Stimulated activated CD4-positive, alpha-beta T cell treated with anti-CD3 and anti-CD28 coated beads, Interleukin-12 subunit alpha, Interleukin-12 subunit beta, amount 100 ng/mL, for 48 hours (primary cell): ENCODE measurements around the gene RET.

Experiments
- DNase-seq, 3 donors: peaks; one replicate each; pipeline ENCODE4 v3.0.0-alpha.2; 2020; ENCODE audit warnings: low read depth in 2 of 3, low spot score in 1 of 3

RET gene

DNA sequence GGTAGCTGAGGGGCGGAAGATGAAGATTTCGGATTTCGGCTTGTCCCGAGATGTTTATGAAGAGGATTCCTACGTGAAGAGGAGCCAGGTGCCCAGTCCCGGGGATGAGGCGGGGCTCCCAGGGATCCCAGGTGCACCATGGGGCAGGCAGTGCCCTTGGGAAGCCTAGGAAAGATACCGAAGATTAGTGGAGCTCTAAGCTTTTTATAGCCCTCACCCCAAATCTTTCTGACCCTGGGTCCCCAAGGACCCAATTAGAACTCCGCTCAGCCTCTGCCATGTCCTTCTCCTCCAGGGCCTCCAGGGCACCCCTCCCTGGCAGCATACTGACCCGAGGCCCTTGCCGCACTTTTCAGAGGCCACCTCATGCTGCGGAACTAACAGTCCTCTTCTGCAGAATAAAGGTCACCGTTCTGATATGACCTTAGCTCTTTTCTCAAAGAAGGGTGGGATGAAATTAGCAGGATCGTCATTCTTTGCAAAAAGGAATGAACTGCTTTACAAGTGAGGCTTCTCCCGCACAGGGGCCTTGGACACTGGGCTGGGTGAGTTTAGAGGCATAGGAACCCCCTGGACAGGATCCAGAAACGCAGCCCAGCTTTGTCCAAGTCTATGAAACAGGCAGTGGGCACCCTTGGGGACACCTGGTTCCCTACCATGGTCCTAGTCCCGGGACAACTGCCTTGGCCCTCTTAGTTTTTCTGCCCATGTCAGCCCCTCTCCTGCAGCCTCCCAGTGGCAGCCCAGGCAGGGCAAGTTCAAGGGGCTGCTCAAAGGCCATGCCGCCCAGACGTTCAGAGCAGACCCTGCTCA is 43.5 kb downstream of the RET start:
- no peak for DNase-seq

DNA sequence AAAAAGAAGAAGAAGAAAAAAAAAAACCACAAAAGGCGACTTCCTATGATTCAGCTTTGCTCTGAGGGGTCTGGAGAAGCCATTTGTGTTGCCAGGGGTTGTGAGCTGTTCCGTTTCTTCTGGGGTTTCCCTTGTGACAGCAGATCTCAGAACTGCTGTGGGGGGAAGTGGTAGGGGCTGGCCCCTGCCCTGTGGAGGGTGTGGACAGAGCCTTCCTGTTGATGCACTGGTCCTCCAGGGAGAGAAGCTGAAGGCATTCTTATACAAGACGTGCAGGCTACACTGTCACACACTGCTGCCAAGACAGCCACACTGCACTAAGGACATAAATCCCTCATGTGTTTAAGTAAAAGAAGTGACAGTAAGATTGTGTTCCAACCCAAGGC is 44.1 kb downstream of the RET start:
- DNase-seq, result peak; percentile 39 to 46 (median 44)

DNA sequence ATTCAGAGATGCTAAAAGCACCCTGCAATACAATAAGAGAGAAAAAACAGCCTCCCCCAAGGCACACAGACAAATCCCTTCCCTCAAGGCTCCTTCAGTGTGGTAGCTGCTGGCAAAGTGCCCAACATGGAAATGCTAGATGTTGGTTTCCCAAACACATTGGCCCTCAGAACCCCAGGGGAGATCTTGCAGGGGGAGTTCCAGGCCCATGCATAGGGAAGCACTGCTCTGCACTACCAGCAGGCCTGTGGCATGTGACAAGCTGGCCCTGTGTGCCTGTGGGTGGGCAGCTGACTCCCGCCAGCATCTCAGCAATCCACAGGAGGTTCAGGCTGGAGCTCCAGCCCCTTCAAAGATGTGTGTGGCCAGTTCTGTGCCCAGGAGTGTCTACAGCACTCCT is 44.6 kb downstream of the RET start:
- no peak for DNase-seq

DNA sequence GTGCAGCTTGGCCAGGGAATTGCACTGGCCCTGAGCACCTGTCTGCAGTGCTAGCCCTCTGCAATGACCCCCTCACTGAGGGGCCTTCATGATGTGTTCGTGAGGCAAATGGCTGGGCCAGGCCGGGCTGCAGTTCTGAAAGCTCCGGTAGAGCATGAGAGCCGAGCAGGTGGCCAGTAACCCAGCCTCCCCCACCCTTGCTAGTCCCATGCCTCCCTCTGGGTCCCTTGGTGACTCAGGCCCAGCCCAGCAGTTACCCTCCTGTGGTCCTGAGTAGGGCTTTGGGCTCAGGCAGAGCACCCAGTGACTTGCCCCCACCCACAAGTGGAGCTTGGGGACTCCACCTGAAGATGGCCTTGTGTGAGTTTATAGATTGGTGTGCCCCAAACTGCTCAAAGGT is 45.2 kb downstream of the RET start:
- DNase-seq, result no peak

DNA sequence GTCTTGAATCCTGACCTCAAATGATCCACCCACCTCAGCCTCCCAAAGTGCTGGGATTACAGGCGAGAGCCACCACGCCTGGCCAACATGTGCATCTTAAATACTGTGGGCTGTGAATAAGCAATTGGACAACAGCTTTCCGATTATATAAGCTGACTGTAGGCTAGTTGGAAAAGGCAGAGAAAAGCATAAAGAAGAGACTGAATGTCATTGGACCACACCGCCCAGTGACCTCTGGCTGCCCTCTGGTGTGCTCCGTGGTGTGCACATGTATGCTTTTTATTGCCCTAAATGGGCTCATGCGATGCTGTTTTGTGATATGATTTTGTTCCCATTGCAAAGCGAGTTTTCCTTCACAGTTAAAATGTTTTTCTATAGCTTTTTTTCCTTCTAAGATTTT is 46.0 kb downstream of the RET start:
- no peak for DNase-seq

DNA sequence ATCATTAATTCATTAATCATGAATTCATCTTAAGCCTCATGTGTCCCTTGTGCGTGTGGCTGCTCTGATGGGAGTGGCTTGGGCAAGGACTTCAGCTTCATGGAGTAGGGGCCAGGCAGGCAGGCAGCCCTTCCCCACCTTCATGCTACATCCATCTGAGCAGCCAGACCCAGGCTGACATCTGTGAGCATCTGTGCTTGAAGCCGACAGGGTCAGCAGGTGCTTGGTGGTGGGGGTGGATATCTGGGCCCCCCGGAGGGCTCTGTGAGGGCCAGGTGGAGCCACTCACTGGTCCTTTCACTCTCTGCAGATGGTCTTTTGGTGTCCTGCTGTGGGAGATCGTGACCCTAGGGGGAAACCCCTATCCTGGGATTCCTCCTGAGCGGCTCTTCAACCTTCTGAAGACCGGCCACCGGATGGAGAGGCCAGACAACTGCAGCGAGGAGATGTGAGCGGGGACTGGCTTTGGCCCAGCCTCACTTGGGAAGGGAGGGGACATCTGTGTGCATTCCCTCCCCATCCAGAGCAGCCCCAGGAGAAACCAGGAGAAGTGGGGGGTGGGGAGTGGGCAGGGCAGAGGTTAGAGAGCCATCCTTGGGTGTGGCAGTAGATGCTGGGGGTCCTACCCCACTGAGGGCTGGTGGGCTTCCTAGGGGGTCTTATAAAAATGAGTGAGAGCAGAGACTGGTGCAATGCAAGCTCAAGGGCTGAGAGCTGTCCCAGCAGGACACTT is 46.7 kb downstream of the RET start:
- no peak for DNase-seq

DNA sequence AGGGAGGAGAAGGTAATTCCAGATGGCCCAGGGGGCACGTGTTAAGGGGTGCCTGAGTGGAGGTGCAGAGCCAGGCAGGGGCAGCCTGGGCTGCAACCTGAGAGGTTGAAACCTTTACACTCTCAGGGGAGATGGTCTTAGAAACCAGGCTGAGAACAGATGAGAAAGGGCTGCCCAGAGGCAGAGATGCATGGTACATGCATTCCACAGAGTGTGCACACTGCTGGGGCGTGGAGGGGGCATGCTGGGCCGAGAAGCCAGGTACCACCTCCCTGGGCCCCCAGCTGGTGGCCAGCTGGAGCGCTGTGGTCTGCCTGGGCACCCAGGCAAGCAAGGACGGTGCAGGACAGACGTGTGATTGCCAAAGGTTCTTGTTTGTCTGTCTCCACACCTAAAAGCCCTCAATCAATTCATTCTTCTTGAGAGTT is 47.2 kb downstream of the RET start:
- no peak for DNase-seq

DNA sequence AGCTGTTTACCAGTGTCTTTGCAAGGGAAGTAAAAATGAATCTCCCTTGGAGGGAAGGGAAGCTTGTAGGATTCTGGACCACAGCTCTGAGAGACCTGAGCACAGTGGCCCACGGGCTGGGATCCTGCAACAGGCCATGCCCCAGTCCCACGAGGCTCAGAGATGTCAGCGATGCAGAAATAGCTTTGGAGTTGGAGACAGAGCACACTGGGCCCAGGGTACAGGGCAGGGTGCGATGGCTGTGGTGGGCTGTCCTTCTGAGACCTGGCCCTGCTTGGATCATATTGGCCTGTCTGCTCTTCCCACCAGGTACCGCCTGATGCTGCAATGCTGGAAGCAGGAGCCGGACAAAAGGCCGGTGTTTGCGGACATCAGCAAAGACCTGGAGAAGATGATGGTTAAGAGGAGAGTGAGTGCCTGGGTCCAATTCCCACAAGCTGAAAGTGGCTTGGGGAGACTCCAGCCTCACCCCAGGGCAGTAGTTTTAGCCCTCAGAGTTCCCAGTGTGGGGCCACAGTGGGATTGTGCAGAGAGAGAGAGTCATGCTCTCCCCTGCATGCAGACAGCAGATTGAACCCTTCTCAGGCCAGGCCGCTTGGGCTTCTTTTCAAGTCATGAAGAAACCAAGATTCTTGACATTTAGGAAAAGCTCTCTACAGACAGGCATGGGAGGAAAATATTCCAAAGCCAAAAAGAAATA is 47.9 kb downstream of the RET start:
- no peak for DNase-seq

DNA sequence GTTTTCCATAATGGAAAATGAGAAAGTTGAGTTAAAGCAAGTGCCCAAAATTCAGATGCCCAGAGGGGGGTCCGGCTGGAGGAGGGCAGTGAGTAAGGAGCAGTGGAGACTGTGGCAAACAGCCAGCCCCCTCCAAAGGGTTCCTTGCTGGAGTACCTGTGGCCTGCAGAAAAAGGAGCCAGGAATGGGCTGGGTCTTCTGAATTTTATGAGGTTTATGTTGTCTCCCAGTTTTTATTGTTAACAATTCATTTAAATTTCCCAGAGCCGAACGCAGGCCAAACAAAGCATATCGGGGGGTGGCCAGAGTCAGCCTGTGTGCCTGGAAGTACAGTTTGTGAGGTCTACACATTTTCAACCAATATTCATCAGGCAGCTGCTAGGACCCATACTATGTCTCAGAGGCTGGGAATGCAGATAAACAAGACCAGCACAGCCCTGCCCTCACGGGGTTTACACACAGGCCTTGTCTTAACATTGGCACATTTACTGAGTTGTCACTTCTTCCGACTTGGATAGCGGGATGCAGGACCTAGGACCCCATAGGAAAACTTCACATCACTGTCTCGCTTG is 48.5 kb downstream of the RET start:
- no peak for DNase-seq

DNA sequence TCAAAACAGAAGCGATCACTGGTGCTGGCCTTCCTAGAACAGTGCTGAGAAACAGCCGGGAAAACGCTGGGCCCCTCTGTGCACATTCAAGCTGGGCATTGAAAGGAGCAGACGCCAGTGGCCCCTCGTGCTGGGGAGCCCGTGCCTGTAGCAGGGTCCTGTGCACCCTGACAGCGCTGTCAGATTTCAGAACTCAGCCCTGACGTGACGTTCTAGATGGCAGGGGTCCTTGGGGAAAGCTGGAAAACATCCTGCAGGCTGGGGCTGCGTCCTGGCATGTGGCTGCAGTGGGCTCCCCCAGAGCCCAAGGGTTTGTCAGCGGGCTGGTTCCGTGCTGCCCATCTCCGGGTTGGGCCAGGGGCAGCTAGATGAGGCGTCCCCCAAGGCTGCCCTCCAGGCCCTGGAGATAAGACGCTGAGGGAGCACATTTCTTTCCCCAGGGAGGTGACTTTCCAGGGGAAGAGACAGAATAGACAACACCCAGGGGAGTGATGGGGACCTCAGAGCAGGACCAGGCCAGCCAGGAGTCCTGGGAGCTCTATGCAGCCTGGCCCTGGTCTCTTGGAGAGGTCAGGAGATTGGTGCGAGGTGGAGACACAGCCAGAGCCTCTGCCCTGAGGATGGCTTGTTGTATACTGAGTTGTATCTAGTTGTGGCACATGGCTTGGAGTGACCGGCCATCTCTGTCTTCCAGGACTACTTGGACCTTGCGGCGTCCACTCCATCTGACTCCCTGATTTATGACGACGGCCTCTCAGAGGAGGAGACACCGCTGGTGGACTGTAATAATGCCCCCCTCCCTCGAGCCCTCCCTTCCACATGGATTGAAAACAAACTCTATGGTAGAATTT is 49.2 kb downstream of the RET start:
- DNase-seq, result no peak

DNA sequence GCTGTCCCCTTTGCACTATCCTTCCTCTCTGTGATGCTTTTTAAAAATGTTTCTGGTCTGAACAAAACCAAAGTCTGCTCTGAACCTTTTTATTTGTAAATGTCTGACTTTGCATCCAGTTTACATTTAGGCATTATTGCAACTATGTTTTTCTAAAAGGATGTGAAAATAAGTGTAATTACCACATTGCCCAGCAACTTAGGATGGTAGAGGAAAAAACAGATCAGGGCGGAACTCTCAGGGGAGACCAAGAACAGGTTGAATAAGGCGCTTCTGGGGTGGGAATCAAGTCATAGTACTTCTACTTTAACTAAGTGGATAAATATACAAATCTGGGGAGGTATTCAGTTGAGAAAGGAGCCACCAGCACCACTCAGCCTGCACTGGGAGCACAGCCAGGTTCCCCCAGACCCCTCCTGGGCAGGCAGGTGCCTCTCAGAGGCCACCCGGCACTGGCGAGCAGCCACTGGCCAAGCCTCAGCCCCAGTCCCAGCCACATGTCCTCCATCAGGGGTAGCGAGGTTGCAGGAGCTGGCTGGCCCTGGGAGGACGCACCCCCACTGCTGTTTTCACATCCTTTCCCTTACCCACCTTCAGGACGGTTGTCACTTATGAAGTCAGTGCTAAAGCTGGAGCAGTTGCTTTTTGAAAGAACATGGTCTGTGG is 50.0 kb downstream of the RET start:
- DNase-seq, result no peak

DNA sequence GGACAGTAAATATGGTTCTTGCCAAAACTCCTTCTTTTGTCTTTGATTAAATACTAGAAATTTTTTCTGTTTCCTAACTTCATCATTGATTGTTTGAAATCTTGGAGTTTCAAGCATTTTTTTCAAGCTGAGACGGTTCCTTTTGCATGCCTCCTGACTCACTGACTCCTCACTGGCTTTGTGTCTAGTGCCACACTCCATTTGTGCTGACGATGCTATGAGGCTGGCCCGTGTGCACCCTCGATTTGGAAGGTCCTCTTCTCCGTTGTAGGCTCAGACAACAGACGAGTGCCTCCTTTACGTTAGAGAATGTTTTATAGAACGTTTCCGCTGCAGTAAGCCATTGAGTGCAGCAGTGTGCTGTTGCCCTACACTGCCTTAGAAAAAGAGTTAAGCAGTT is 50.6 kb downstream of the RET start:
- DNase-seq, result no peak

DNA sequence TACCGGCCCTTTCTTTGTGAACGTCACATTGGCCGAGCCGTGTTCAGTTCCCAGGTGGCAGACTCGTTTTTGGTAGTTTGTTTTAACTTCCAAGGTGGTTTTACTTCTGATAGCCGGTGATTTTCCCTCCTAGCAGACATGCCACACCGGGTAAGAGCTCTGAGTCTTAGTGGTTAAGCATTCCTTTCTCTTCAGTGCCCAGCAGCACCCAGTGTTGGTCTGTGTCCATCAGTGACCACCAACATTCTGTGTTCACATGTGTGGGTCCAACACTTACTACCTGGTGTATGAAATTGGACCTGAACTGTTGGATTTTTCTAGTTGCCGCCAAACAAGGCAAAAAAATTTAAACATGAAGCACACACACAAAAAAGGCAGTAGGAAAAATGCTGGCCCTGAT is 51.5 kb downstream of the RET start:
- DNase-seq, result no peak

DNA sequence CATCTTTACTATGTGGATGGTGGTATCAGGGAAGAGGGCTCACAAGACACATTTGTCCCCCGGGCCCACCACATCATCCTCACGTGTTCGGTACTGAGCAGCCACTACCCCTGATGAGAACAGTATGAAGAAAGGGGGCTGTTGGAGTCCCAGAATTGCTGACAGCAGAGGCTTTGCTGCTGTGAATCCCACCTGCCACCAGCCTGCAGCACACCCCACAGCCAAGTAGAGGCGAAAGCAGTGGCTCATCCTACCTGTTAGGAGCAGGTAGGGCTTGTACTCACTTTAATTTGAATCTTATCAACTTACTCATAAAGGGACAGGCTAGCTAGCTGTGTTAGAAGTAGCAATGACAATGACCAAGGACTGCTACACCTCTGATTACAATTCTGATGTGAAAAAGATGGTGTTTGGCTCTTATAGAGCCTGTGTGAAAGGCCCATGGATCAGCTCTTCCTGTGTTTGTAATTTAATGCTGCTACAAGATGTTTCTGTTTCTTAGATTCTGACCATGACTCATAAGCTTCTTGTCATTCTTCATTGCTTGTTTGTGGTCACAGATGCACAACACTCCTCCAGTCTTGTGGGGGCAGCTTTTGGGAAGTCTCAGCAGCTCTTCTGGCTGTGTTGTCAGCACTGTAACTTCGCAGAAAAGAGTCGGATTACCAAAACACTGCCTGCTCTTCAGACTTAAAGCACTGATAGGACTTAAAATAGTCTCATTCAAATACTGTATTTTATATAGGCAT is 52.3 kb downstream of the RET start:
- DNase-seq, result no peak

DNA sequence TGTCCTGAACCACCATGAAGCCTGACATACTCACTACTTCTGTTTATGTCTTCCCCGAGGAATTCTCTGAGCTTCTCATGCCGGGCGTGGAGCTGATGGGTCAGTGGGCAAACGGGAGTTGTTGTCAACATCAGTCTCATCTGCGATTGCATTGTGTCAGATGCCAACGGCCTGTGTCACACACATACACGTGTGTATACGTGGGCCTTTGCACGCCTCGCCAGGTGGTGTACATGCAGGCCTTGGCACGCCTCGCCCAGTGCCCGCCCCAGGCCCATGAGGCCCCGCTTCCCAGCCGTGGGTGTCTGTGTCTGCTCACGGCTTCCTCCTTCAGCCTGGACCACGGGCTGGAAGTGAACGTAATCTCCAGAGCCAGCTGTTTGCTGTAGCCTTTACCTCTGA is 53.9 kb downstream of the RET start:
- no peak for DNase-seq

DNA sequence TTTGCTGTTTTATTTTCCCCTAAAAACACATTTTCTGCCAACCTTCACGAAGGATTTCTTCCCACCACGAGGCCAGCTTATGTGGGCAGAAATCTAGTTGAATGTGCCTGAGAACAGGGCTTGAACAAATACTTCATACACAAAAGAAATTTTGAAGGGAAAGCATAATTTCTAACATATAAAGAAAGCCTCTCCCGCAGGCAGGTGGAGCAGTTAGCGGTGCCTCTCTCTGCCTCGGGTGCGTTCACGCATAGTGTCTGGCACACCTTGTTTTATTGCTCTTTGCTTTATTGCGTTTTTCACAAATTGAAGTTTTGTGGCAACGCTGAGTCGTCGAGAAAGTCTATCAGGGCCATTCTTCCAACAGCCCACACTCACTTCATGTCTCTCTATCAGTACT is 54.4 kb downstream of the RET start:
- no peak for DNase-seq

DNA sequence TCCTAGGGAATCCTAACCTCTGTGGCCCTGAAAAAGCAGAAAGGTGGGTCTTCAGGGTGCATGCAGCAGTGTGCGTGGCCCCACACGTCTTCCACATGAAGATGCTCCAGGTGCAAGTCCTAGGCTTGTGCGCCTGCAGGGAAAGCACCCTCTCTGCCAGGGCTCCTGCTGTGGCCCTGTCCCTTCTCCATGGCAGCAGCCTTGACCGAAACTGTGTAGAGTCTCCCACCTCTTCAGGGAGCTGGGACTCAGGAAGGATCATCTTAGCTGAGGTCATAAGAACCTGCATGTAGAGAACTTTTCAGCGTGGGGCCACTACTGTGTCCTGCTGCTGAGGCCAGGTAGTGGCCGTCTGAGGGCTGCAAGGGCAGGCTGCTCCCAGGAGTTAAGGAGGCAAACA is 55.0 kb downstream of the RET start:
- no peak for DNase-seq

DNA sequence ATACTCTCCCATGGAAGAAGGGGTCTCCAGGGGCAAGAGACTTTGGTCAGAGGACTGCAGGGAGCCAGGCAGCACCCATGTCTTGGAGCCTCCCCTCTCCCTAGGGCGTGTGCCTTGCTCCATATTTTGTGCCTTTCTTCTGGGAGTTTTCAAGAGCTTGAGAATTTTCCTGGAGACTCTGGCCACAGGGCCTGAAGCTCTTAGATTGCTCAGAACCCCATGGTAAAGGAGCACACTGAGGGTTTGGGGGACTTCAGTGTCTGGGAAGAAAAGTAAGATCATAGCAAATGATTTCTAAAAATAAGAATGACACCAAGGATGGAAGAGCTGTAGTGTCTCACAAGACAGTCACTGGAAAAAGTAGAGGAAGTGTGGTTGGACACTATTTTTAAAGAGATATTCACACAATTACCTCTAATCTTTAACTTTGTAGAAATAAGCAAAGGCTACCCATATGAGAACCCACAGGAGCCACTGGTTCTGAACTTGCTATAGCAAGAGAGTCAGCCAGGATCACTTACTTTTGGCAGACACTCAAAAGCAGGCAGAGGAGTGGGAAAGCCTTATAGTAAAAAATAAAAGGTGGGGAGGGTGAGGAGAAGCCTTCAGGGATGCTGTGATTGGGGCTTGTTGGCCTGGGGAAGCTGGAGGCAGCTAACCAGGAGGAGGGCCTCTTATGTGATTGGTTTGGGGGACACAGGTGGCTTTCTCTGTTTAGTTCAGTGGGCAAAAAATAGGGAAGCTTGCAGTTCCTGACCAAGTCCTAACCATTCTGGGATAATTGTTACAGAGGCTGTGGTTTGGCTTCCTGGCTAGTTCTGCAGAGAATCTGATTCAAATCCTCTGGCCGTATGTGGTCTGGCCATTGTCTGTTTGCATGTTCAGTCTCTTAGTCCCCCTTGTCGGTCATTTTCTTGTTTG is 56.3 kb downstream of the RET start:
- no peak for DNase-seq
